HL-60 (cell line): Measurements from ENCODE around the gene PARP15.

Experiments used
- CTCF ChIP-seq: IDR thresholded peaks from one replicate; pipeline ENCODE4 v1.5.1; 2011; ENCODE audit warnings: low read length, control low read depth, inconsistent platforms; ENCODE audit not compliant: insufficient read depth
- POLR2AphosphoS5 ChIP-seq: IDR thresholded peaks from 2 replicates; pipeline ENCODE4 v1.6.1; 2012; ENCODE audit warnings: low read depth

- TF ChIP-seq POLR2AphosphoS5: no peak
- no peak for TF ChIP-seq CTCF
Observed at GRCh38 chr3:122687298-122687697, 109.8 kb downstream of the PARP15 start.
